Stimulated activated CD4-positive, alpha-beta T cell treated with anti-CD3 and anti-CD28 coated beads, Interleukin-1b, Interleukin-23, amount 100 ng/mL, for 4 hours (primary cell): Measurements from ENCODE around the gene POU1F1.
"Not testable (repeated sequence)": the region's sequence is repeated elsewhere in the genome, so short reads cannot be mapped to it uniquely, and the experiment has no call there.

Experiments
- DNase-seq, 2 donors: peaks; one replicate each; pipeline ENCODE4 v3.0.0-alpha.2; 2020; ENCODE audit warnings: low read depth in 2 of 2

POU1F1 gene, protein sequence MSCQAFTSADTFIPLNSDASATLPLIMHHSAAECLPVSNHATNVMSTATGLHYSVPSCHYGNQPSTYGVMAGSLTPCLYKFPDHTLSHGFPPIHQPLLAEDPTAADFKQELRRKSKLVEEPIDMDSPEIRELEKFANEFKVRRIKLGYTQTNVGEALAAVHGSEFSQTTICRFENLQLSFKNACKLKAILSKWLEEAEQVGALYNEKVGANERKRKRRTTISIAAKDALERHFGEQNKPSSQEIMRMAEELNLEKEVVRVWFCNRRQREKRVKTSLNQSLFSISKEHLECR

GRCh38 chr3:87276484-87276883, at the start of gene POU1F1:
TSS of gene POU1F1 (minus strand) at chr3:87276584. CDS start at chr3:87276462, 122 bp downstream.
- DNase-seq, result no peak

DNA sequence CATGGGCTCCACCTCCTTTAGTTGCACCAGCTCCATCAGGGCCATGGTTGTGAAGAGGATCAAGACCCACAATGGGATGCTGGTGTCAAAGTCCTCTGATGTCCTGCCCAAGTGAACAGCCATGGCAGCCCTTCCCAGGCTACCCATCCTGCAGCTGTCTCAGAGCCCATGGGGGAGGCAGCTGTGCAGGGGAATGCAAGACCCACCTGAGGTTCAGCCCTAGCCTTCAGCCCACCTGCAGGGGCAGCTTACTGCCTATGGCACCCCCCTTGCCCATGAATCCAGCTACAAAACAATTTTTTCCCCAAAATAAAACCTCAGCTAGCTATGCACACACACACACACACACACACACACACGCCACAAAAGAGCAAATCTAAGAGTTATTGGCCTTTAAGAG, 48.2 kb upstream of the POU1F1 start:
- no peak for DNase-seq

DNA sequence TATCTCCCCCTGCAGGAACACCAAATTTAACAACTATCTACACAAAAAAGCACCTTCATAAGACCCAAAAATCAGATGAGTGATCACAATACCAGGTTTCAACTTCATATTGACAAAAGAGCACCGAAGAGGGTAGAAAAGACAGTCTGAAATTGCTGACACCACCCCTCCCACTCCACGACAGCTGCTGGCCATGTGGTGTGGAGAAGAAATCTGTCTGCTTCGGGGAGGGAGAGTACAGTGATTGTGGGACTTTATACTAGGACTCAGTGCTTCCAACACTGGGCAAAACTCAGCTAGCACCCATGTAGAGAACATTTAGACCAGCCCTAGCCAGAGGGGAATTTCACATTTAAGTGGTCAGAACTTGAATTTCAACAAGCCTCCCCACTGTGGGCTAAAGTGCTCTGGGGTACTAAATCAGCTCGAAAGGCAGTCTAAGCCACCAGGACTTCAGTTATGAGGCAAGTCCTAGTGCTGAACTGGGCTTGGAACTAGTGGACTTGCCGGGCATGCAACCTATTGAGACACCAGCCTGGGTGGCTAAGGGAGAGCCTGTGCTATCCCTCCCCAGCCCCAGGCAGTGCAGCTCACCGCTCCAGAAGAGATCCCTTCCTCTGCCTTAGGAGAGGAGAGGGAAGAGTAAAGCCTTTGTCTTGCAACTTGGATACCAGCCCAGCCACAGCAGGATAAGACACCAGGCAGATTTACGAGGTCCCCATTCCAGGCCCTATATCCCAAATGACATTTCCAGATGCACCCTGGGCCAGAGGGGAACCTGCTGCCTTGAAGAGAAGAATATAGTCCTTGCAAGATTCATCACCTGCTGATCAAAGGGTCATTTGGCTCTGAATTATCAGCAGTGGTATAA, 44.6 kb upstream of the POU1F1 start:
- DNase-seq, result no peak

DNA sequence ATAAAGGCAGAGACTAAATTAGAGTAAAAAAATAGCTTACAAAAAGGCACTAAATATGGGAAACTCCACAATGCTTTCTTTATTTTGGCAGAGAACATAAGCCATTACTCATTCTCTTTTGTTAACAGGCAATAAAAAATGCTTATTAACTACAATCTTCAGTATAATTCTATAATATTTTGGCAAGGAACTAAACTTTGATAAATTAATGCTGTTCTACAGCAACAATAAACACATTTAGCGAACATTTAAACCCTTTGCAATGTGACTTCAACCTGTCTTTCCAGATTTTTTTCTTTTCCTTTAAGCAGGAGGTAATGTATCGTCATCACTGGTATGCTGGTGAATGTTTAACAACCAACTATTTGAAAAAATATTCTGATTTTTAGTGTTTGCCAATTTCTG, 42.2 kb upstream of the POU1F1 start:
- DNase-seq, result no peak

DNA sequence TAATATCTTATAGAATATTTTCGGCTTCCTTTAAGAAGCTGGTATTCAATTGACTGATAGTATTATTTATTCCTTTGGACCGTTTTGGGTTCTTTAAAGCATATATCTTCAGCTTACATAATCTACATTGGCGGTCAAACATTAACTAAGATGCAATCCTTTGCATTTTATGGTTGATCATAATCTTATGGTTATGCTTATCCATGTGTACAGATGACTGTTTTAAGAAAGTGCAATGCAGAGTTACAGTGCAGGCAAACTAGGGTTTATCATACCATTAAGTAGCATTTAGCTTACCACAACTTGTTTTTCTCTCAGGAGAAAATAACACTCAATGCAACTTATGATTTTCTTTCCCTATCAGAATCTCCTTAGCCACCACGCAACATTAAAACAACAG, 41.4 kb upstream of the POU1F1 start:
- DNase-seq, result no peak

DNA sequence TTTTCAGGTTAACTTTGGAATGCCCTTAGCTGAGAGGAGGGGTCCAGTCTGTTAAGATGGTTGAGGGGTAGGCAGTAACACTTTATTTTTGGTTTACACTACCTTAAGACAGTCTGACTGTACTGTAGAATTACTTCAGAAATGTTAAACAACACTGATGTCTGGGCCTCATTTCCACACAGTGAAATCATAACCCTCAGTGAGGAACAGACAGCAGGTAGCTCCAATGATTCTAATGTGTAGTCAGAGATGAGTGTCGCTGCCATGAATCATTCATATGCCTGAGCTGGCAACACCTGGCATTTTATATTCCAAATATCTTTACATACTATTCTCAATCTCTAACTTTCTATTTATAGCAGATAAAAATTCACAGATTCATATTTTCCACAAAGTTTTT, 37.3 kb upstream of the POU1F1 start:
- DNase-seq, result no peak

DNA sequence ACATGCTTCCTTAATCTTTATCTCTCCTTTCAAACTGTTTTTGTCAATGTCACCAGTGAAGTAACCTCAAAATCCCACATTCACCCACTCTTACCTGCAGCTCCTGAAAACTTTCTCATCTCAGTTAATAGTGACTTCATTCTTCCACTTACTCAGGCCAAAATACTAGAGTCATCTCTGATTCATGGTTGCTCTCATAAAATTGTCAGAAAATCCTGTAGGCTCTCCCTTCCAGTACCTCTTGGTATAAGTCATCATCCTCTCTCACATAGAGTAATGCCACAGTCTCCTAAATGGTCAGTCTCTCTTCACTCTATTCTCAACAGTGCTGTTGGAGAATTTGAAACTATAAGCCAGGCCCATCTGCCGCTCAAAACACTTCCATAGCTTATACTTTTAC, 34.9 kb upstream of the POU1F1 start:
- DNase-seq, result no peak

DNA sequence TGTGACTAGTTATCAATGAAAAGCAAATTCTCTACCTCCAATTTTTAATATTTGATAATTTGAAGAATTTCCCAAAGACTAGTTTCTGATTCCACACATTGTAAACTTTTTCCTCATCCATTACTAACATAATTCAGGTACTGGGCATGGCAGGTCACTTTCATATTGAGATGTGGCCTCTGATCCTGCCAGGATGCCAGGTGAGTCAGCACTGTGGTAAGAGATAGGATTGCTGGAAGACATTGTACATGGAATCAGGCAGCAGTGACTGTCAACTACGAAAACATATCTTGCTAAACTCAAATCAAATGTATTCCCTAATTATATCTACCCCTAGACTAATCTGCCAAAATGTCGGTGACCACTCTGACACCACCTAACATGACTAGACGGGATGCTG, 33.2 kb upstream of the POU1F1 start:
- no peak for DNase-seq

DNA sequence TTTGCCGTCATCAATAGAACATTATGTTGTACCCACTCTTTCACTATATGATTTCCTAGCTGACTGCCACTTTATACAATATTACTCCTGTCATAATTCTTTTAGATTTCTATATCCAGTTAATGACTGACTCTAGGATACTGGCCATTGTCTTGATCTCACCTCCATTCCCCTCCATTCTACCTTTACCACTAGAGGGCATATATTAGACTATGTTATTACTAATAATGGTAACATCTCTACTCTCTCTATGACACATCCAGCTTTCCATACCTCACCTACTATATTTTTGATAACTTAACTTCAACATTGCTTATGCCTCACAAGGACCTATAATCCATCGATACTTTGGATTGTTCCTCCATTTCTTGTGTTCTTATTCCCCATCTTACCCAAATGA, 31.4 kb upstream of the POU1F1 start:
- no peak for DNase-seq

- DNase-seq, result no peak
These were observed 29.1 kb upstream of the POU1F1 start for GRCh38 chr3:87305517-87305916.

- DNase-seq, result not testable (repeated sequence)
These were observed 28.6 kb upstream of the POU1F1 start for GRCh38 chr3:87305031-87305430.

GRCh38 chr3:87298111-87298718, 21.8 kb upstream of the POU1F1 start:
- DNase-seq, result no peak

- DNase-seq, result no peak
These were observed 12.1 kb upstream of the POU1F1 start for GRCh38 chr3:87288446-87288845.

DNA sequence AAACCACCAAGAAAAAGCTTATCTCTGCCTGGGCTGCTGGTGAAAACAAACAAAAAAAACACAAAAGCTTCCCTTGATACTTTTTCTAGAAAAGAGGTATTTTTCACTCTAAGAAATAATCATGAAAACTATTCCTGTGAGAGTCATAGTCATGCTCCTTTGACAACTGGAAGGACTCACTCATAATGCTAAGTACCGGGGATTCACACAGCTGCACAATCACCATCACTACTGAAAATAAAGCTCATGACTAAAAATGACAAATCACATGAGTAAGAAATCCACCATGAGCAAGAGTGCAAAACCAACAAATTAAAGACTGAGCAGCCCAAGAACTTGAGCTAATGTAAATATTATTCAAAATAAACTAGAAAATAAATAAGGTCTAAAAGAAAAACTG, 10.6 kb upstream of the POU1F1 start:
- DNase-seq, result no peak

- no peak for DNase-seq
These were observed 3.6 kb downstream of the POU1F1 start for GRCh38 chr3:87272718-87273341.

DNA sequence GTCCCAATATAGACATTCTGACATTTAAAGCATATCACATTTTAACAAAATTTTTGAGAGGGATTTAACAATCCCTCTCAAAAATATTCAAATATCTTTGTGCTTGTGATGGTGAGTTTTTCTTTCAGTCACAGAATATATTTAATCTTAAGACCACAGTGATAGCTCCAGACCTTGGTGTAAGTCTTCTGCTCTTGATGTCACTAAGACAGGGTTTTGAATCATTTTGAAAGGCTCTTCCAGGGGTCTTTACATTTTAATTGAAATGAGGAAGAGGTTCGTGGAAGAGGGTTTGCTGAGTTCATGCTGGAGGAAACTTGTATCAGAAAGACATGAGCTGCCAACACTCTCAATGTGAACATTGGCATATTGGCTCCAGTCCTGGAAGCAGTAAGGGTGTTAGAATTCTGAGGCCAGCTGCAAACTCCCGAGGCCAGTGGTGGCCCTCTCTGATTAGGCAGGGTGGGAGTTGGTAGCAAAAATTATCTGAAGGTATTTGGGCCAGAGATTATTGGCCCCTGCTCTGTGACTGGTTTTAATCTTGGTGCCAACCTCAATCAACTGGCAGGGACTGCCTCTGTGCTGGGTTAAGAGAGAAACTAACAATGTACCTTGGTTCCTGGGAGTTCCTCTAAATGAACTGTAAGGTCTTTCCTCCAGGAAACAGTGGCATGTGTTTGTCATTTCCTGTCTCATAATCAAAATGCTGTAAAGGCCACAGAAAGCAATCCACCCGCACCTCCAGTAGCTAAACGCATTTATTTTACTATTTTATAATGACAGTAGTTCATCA, 5.3 kb downstream of the POU1F1 start:
- DNase-seq, result no peak

- DNase-seq, result no peak
These were observed 6.7 kb downstream of the POU1F1 start for GRCh38 chr3:87269723-87270122.

DNA sequence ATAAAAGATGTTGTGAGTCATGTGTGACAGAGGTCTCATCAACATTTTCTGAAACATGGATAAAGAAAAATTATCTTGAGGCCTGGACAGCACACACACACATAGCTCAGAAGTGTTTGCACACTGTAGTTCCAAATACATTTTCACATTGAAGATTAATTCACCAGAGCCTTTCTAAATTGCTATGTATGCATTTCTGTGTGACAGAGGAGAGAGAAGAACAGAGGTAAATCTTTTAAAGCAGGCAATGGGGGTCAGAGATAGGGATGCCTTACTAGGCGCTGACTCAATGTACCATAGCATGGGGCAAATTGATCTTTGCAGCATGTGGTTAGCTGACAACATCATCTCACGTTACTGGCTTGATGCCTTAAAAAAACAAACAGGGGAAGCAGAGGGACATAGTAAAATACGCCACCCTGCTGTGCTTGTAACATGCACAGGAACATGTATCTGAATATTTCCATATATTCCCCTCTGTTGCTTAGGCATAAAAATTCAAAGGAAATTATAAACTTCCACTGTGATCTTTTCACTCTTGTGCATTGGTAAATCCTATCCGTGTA, 7.7 kb downstream of the POU1F1 start:
- no peak for DNase-seq

DNA sequence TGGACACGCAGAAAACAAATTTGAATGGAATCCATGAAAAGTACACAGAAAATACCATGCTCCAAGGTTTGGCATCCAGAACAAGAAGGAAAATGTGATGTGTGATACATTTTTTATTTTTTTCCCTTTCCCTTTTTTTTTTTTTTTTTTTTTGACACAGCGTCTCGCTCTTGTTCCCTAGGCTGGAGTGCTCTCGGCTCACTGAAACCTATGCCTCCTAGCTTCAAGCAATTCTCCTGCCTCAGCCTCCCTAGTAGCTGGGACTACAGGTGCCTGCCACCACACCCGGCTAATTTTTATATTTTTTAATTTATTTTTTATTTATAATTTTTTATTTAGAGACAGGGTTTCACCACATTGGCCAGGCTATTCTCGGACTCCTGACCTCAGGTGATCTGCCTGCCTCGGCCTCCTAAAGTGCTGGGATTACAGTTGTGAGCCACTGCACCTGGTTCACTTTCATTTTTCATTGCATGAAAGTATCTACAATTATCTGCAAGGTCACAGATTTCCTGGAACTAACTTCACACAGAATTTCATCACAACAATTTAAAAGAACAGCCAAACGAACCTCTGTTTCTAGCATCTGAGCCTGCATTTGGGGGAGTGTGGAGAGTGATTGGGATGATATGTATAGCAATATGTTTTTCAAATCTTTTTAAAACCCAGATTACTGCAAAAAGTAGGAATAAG, 8.3 kb downstream of the POU1F1 start:
- DNase-seq, result no peak

DNA sequence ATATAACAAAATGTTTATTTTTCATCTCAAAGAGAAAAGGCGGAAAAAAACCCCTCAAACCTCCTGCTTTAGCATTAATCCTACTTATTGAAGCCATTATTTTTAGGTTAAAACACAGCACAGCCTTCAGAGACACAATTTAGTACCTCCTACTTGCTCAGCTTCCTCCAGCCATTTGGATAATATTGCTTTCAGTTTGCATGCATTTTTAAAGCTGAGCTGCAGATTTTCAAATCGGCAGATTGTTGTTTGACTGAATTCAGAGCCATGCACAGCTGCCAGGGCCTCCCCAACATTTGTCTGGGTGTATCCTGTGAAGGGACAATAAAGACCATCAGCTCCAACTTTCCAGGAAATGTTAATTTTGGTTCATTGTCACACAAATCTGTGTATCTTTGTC, 14.5 kb downstream of the POU1F1 start:
- DNase-seq, result no peak

- peak; percentile 1 to 18 for DNase-seq
These were observed 16.1 kb downstream of the POU1F1 start for GRCh38 chr3:87260270-87260669.
